WTC11 (cell line): Measurements from ENCODE around the gene ANK2. TPM values are rescaled to one million over a fixed set of nuclear protein-coding genes. Genes with fewer than 3 reads are reported as not detected.

Experiments used
- ATAC-seq: fragments of 200-7000 bp; cut with Tn5 transposase; 2 replicates; pipeline ENCODE4 v1.10.0; 2021; ENCODE audit warnings: mild to moderate bottlenecking, moderate library complexity
- CTCF ChIA-PET: fragments of 300-600 bp; sonication (Branson Sonifier 250); formaldehyde crosslinking; loops from one replicate; lab custom pipeline; 2021; ENCODE audit warnings: antibody characterized with exemption; lab: Charles Lee
- POLR2A ChIA-PET: fragments of 350-600 bp; sonication (Branson Sonifier 250); formaldehyde crosslinking; loops from one replicate; lab custom pipeline; 2021; ENCODE audit warnings: antibody characterized with exemption; lab: Charles Lee
- DNase-seq: peaks from one replicate; pipeline ENCODE4 v3.0.0; 2021; ENCODE audit warnings: low spot score
- H3K27ac Mint-ChIP-seq: 2 replicates; pipeline ENCODE4 v1.8.0; 2021; ENCODE audit warnings: mixed read lengths
- H3K27me3 Mint-ChIP-seq: 2 replicates; pipeline ENCODE4 v1.8.0; 2021; ENCODE audit warnings: low read depth, mild to moderate bottlenecking, moderate library complexity, mixed read lengths
- H3K36me3 Mint-ChIP-seq: 2 replicates; pipeline ENCODE4 v1.8.0; 2021; ENCODE audit warnings: mixed read lengths
- H3K4me1 Mint-ChIP-seq: 2 replicates; pipeline ENCODE4 v1.8.0; 2022; ENCODE audit warnings: mixed read lengths
- H3K4me3 Mint-ChIP-seq: 2 replicates; pipeline ENCODE4 v1.8.0; 2021; ENCODE audit warnings: mild to moderate bottlenecking, moderate library complexity, mixed read lengths
- H3K9me3 Mint-ChIP-seq: 2 replicates; pipeline ENCODE4 v1.8.0; 2021; ENCODE audit warnings: mixed read lengths
- ATF1 ChIP-seq: sonication (generic); formaldehyde crosslinking; IDR thresholded peaks from 2 replicates; pipeline ENCODE4 v1.8.1; 2023; ENCODE audit warnings: mild to moderate bottlenecking, moderate library complexity, missing genetic modification reagents
- CBFB ChIP-seq: sonication (generic); formaldehyde crosslinking; IDR thresholded peaks from 2 replicates; pipeline ENCODE4 v1.8.1; 2022; ENCODE audit warnings: mild to moderate bottlenecking, low read depth, missing genetic modification reagents
- FOXJ3 ChIP-seq: sonication (generic); formaldehyde crosslinking; IDR thresholded peaks from 2 replicates; pipeline ENCODE4 v1.9.0; 2021; ENCODE audit warnings: missing genetic modification reagents, mild to moderate bottlenecking, borderline replicate concordance
- FOXP1 ChIP-seq: sonication (generic); formaldehyde crosslinking; IDR thresholded peaks from 2 replicates; pipeline ENCODE4 v1.8.0; 2022; ENCODE audit warnings: missing genetic modification reagents, mild to moderate bottlenecking, moderate library complexity, borderline replicate concordance
- GRHL2 ChIP-seq: fragments of 250-450 bp; sonication (Bioruptor Pico); IDR thresholded peaks from 2 replicates; pipeline ENCODE4 v1.8.0; 2022; ENCODE audit warnings: mild to moderate bottlenecking, moderate library complexity; ENCODE audit not compliant: insufficient replicate concordance, severe bottlenecking
- GTF2I ChIP-seq: fragments of 250-450 bp; sonication (Bioruptor Pico); conservative IDR thresholded peaks from 2 replicates; pipeline ENCODE4 v1.4.0; 2021; ENCODE audit warnings: mild to moderate bottlenecking
- IRF2 ChIP-seq: sonication (generic); formaldehyde crosslinking; IDR thresholded peaks from 2 replicates; pipeline ENCODE4 v1.8.0; 2022; ENCODE audit warnings: low read depth, missing genetic modification reagents, borderline replicate concordance
- MXD4 ChIP-seq: fragments of 250-450 bp; sonication (Bioruptor Pico); IDR thresholded peaks from 2 replicates; pipeline ENCODE4 v1.8.0; 2021; ENCODE audit warnings: mild to moderate bottlenecking, moderate library complexity, borderline replicate concordance
- NFATC4 ChIP-seq: fragments of 250-450 bp; sonication (Bioruptor Pico); IDR thresholded peaks from 2 replicates; pipeline ENCODE4 v1.9.0; 2021; ENCODE audit warnings: mild to moderate bottlenecking
- NR1H2 ChIP-seq: sonication (generic); formaldehyde crosslinking; IDR thresholded peaks from 2 replicates; pipeline ENCODE4 v1.9.0; 2021; ENCODE audit warnings: mild to moderate bottlenecking, moderate library complexity, missing genetic modification reagents
- NR2C2 ChIP-seq: sonication (generic); formaldehyde crosslinking; IDR thresholded peaks from 2 replicates; pipeline ENCODE4 v1.8.0; 2022; ENCODE audit warnings: mild to moderate bottlenecking, missing genetic modification reagents
- ZBTB21 ChIP-seq: sonication (generic); formaldehyde crosslinking; IDR thresholded peaks from 2 replicates; pipeline ENCODE4 v1.8.1; 2023; ENCODE audit warnings: mild to moderate bottlenecking, missing genetic modification reagents, borderline replicate concordance
- ZNF396 ChIP-seq: fragments of 250-450 bp; sonication (Bioruptor Pico); IDR thresholded peaks from 2 replicates; pipeline ENCODE4 v1.8.0; 2021; ENCODE audit warnings: mild to moderate bottlenecking, moderate library complexity, borderline replicate concordance
- ZNF423 ChIP-seq: fragments of 250-450 bp; sonication (Bioruptor Pico); IDR thresholded peaks from 2 replicates; pipeline ENCODE4 v2.1.2; 2022; ENCODE audit warnings: mild to moderate bottlenecking, moderate library complexity
- total RNA-seq: library from RNA; stranded (reverse); gene quantifications from 3 replicates; pipeline ENCODE4 v1.2.3, GENCODE V29; 2021
- TF ChIP-seq, protein P1 (sequence below): fragments of 250-450 bp; sonication (Bioruptor Pico); IDR thresholded peaks from 2 replicates; pipeline ENCODE4 v1.9.0; 2021; ENCODE audit warnings: mild to moderate bottlenecking, borderline replicate concordance
- TF ChIP-seq, protein P2 (sequence below): sonication (generic); formaldehyde crosslinking; IDR thresholded peaks from 2 replicates; pipeline ENCODE4 v1.8.1; 2023; ENCODE audit warnings: mild to moderate bottlenecking, missing genetic modification reagents, moderate library complexity
- TF ChIP-seq, protein P3 (sequence below): sonication (generic); formaldehyde crosslinking; conservative IDR thresholded peaks from 2 replicates; pipeline ENCODE4 v1.8.1; 2022; ENCODE audit warnings: mild to moderate bottlenecking, missing genetic modification reagents
- TF ChIP-seq, protein P4 (sequence below): sonication (generic); formaldehyde crosslinking; IDR thresholded peaks from 2 replicates; pipeline ENCODE4 v1.8.0; 2023; ENCODE audit warnings: missing genetic modification reagents
- TF ChIP-seq, protein P5 (sequence below): sonication (generic); formaldehyde crosslinking; IDR thresholded peaks from 2 replicates; pipeline ENCODE4 v1.8.0; 2022; ENCODE audit warnings: missing genetic modification reagents
- TF ChIP-seq, protein P6 (sequence below): sonication (generic); formaldehyde crosslinking; IDR thresholded peaks from 2 replicates; pipeline ENCODE4 v1.8.0; 2022; ENCODE audit warnings: mild to moderate bottlenecking, missing genetic modification reagents
- TF ChIP-seq, protein P7 (sequence below): fragments of 250-450 bp; sonication (Bioruptor Pico); IDR thresholded peaks from 2 replicates; pipeline ENCODE4 v1.9.0; 2021; ENCODE audit warnings: mild to moderate bottlenecking

The ANK2 gene
- total RNA-seq, 1 experiment from 2014 or later = 27.9 TPM

DNA sequence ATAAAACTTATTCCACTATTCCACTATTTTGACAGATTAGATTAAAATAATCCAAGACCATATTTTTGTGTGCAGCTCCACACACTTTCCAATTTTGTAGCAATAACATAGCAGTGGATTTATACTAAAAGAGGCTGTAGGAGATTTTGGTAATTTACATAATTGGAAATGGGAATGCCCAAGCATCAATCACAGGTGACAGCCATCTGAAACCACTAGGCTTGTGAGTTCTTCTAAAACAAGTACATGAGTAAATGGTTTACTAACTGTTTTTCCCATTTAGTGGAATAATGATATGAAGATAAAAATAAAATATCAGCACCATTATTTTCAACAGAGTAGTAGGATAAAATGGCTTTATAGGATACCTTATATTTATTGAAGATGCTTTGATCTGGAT is 4.4 kb downstream of the ANK2 start (continued):
- TF ChIP-seq, protein P1, sequence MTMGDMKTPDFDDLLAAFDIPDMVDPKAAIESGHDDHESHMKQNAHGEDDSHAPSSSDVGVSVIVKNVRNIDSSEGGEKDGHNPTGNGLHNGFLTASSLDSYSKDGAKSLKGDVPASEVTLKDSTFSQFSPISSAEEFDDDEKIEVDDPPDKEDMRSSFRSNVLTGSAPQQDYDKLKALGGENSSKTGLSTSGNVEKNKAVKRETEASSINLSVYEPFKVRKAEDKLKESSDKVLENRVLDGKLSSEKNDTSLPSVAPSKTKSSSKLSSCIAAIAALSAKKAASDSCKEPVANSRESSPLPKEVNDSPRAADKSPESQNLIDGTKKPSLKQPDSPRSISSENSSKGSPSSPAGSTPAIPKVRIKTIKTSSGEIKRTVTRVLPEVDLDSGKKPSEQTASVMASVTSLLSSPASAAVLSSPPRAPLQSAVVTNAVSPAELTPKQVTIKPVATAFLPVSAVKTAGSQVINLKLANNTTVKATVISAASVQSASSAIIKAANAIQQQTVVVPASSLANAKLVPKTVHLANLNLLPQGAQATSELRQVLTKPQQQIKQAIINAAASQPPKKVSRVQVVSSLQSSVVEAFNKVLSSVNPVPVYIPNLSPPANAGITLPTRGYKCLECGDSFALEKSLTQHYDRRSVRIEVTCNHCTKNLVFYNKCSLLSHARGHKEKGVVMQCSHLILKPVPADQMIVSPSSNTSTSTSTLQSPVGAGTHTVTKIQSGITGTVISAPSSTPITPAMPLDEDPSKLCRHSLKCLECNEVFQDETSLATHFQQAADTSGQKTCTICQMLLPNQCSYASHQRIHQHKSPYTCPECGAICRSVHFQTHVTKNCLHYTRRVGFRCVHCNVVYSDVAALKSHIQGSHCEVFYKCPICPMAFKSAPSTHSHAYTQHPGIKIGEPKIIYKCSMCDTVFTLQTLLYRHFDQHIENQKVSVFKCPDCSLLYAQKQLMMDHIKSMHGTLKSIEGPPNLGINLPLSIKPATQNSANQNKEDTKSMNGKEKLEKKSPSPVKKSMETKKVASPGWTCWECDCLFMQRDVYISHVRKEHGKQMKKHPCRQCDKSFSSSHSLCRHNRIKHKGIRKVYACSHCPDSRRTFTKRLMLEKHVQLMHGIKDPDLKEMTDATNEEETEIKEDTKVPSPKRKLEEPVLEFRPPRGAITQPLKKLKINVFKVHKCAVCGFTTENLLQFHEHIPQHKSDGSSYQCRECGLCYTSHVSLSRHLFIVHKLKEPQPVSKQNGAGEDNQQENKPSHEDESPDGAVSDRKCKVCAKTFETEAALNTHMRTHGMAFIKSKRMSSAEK (CRISPR knock-in tag) = no peak
- TF ChIP-seq GTF2I (CRISPR knock-in tag) = no peak
- TF ChIP-seq, protein P2, sequence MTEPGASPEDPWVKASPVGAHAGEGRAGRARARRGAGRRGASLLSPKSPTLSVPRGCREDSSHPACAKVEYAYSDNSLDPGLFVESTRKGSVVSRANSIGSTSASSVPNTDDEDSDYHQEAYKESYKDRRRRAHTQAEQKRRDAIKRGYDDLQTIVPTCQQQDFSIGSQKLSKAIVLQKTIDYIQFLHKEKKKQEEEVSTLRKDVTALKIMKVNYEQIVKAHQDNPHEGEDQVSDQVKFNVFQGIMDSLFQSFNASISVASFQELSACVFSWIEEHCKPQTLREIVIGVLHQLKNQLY (CRISPR knock-in tag) = no peak
- TF ChIP-seq, protein P3, sequence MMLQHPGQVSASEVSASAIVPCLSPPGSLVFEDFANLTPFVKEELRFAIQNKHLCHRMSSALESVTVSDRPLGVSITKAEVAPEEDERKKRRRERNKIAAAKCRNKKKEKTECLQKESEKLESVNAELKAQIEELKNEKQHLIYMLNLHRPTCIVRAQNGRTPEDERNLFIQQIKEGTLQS (CRISPR knock-in tag) = no peak

DNA sequence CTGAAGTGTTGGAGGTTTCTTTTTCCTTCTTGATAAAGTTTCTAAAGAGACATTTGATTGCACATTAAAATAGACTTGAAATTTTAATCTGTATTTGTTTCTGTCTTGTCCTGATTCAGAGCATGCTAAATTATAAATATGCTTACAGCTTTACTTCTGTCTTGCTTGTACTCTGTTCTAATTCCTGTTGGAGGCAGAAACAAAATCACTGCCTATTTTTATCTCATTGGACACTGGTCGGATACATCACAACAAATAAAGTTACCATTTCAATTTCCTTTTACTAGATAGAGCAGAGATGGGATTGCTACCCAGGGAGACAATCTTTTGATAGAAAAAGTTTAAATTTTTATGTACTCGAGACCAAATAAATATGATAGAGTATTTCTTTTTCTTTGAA is 6.9 kb downstream of the ANK2 start:
- Mint-ChIP-seq H3K9me3 (no peaks in the 10 kb centered on the region), H3K4me1 (peaks cover 27% of the 10 kb centered on the region), H3K4me3 (no peak overlapping the region), H3K27ac (no peak overlapping the region)
- DNase-seq = no peak
- TF ChIP-seq NR2C2 = no peak
- TF ChIP-seq CBFB (CRISPR knock-in tag) = no peak
- no peak for TF ChIP-seq MXD4
- no peak for TF ChIP-seq GTF2I (CRISPR knock-in tag)
- TF ChIP-seq, protein P4, sequence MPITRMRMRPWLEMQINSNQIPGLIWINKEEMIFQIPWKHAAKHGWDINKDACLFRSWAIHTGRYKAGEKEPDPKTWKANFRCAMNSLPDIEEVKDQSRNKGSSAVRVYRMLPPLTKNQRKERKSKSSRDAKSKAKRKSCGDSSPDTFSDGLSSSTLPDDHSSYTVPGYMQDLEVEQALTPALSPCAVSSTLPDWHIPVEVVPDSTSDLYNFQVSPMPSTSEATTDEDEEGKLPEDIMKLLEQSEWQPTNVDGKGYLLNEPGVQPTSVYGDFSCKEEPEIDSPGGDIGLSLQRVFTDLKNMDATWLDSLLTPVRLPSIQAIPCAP = no peak
- TF ChIP-seq ZNF396 (CRISPR knock-in tag) = no peak
- no peak for TF ChIP-seq FOXP1 (CRISPR knock-in tag)
- TF ChIP-seq ZBTB21 (CRISPR knock-in tag) = no peak
- TF ChIP-seq, protein P5, sequence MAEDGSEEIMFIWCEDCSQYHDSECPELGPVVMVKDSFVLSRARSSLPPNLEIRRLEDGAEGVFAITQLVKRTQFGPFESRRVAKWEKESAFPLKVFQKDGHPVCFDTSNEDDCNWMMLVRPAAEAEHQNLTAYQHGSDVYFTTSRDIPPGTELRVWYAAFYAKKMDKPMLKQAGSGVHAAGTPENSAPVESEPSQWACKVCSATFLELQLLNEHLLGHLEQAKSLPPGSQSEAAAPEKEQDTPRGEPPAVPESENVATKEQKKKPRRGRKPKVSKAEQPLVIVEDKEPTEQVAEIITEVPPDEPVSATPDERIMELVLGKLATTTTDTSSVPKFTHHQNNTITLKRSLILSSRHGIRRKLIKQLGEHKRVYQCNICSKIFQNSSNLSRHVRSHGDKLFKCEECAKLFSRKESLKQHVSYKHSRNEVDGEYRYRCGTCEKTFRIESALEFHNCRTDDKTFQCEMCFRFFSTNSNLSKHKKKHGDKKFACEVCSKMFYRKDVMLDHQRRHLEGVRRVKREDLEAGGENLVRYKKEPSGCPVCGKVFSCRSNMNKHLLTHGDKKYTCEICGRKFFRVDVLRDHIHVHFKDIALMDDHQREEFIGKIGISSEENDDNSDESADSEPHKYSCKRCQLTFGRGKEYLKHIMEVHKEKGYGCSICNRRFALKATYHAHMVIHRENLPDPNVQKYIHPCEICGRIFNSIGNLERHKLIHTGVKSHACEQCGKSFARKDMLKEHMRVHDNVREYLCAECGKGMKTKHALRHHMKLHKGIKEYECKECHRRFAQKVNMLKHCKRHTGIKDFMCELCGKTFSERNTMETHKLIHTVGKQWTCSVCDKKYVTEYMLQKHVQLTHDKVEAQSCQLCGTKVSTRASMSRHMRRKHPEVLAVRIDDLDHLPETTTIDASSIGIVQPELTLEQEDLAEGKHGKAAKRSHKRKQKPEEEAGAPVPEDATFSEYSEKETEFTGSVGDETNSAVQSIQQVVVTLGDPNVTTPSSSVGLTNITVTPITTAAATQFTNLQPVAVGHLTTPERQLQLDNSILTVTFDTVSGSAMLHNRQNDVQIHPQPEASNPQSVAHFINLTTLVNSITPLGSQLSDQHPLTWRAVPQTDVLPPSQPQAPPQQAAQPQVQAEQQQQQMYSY (CRISPR knock-in tag) = no peak
- no peak for TF ChIP-seq GRHL2 (CRISPR knock-in tag)
- TF ChIP-seq NR1H2 (CRISPR knock-in tag) = no peak
- TF ChIP-seq IRF2 (CRISPR knock-in tag) = no peak
- TF ChIP-seq NFATC4 = no peak
- TF ChIP-seq FOXJ3 (CRISPR knock-in tag) = no peak
- TF ChIP-seq ZNF423 (CRISPR knock-in tag) = no peak
- no peak for TF ChIP-seq ATF1 (CRISPR knock-in tag)
- TF ChIP-seq, protein P6, sequence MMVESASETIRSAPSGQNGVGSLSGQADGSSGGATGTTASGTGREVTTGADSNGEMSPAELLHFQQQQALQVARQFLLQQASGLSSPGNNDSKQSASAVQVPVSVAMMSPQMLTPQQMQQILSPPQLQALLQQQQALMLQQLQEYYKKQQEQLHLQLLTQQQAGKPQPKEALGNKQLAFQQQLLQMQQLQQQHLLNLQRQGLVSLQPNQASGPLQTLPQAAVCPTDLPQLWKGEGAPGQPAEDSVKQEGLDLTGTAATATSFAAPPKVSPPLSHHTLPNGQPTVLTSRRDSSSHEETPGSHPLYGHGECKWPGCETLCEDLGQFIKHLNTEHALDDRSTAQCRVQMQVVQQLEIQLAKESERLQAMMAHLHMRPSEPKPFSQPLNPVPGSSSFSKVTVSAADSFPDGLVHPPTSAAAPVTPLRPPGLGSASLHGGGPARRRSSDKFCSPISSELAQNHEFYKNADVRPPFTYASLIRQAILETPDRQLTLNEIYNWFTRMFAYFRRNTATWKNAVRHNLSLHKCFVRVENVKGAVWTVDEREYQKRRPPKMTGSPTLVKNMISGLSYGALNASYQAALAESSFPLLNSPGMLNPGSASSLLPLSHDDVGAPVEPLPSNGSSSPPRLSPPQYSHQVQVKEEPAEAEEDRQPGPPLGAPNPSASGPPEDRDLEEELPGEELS (CRISPR knock-in tag) = no peak
- TF ChIP-seq, protein P7, sequence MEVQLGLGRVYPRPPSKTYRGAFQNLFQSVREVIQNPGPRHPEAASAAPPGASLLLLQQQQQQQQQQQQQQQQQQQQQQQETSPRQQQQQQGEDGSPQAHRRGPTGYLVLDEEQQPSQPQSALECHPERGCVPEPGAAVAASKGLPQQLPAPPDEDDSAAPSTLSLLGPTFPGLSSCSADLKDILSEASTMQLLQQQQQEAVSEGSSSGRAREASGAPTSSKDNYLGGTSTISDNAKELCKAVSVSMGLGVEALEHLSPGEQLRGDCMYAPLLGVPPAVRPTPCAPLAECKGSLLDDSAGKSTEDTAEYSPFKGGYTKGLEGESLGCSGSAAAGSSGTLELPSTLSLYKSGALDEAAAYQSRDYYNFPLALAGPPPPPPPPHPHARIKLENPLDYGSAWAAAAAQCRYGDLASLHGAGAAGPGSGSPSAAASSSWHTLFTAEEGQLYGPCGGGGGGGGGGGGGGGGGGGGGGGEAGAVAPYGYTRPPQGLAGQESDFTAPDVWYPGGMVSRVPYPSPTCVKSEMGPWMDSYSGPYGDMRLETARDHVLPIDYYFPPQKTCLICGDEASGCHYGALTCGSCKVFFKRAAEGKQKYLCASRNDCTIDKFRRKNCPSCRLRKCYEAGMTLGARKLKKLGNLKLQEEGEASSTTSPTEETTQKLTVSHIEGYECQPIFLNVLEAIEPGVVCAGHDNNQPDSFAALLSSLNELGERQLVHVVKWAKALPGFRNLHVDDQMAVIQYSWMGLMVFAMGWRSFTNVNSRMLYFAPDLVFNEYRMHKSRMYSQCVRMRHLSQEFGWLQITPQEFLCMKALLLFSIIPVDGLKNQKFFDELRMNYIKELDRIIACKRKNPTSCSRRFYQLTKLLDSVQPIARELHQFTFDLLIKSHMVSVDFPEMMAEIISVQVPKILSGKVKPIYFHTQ = no peak
- TF ChIP-seq, all 79 proteins: peak for 0
- ChIA-PET POLR2A (no interaction called here), CTCF (no interaction called here)
- ATAC-seq = no peak
- Mint-ChIP-seq H3K36me3 (no peaks in the 10 kb centered on the region), H3K27me3 (peaks cover 29% of the 10 kb centered on the region)
